Adipocyte (in vitro differentiated cells): ENCODE data around the gene CRTAC1.
"Not testable (repeated sequence)": the region's sequence is repeated elsewhere in the genome, so short reads cannot be mapped to it uniquely, and the experiment has no call there.

Experiments used
- DNase-seq: peaks from one replicate; pipeline ENCODE4 v3.0.0-alpha.2; 2015; ENCODE audit warnings: low read depth
- H3K27me3 ChIP-seq: replicated peaks from 2 replicates; pipeline ENCODE4 v1.7.0; 2013; ENCODE audit warnings: mild to moderate bottlenecking, low read length, moderate library complexity; ENCODE audit not compliant: control insufficient read depth, insufficient read depth
- H3K36me3 ChIP-seq: 2 replicates; pipeline ENCODE4 v1.7.0; 2013; ENCODE audit warnings: low read length, mild to moderate bottlenecking, moderate library complexity; ENCODE audit not compliant: control insufficient read depth, insufficient read depth, severe bottlenecking
- H3K4me1 ChIP-seq: 2 replicates; pipeline ENCODE4 v1.7.0; 2013; ENCODE audit warnings: mild to moderate bottlenecking, low read length, moderate library complexity; ENCODE audit not compliant: control insufficient read depth, insufficient read depth
- H3K4me3 ChIP-seq: 2 replicates; pipeline ENCODE4 v1.7.0; 2013; ENCODE audit warnings: mild to moderate bottlenecking, low read length, moderate library complexity
- H3K9ac ChIP-seq: 2 replicates; pipeline ENCODE4 v1.7.0; 2013; ENCODE audit warnings: mild to moderate bottlenecking, low read length, moderate library complexity
- H3K9me3 ChIP-seq: 2 replicates; pipeline ENCODE4 v1.7.0; 2013; ENCODE audit warnings: mild to moderate bottlenecking, low read length, moderate library complexity; ENCODE audit not compliant: control insufficient read depth

Gene CRTAC1

GRCh38 chr10:97849103-97849686 lies 181.2 kb downstream of the CRTAC1 start:
- Histone ChIP-seq H3K9me3 (no peaks in the 10 kb centered on the region), H3K4me1 (no peaks in the 10 kb centered on the region), H3K36me3 (no peaks in the 10 kb centered on the region), H3K9ac (no peak overlapping the region), H3K4me3 (peak overlapping the region; percentile 39), H3K27me3 (peaks cover 38% of the 10 kb centered on the region)
- no peak for DNase-seq

GRCh38 chr10:97844678-97845077 lies 185.7 kb downstream of the CRTAC1 start:
- DNase-seq = no peak
- Histone ChIP-seq H3K4me3 (no peak overlapping the region), H3K9me3 (no peaks in the 10 kb centered on the region), H3K4me1 (peaks cover 19% of the 10 kb centered on the region), H3K36me3 (no peaks in the 10 kb centered on the region), H3K9ac (no peak overlapping the region), H3K27me3 (peaks cover 6% of the 10 kb centered on the region)

GRCh38 chr10:97843972-97844371 lies 186.4 kb downstream of the CRTAC1 start:
- H3K4me1 ChIP-seq = peaks cover 19% of the 10 kb centered on the region
- not testable (repeated sequence) for H3K36me3 ChIP-seq, H3K9ac ChIP-seq

GRCh38 chr10:97843281-97843671 lies 187.1 kb downstream of the CRTAC1 start:
- Histone ChIP-seq H3K36me3 (no peaks in the 10 kb centered on the region), H3K4me3 (no peak overlapping the region)
- DNase-seq = no peak

More at GRCh38 chr10:97843972-97844371, 186.4 kb downstream of the CRTAC1 start:
- H3K9me3 ChIP-seq, DNase-seq, H3K27me3 ChIP-seq, H3K4me3 ChIP-seq: not testable (repeated sequence)

GRCh38 chr10:97842656-97843280 lies 187.7 kb downstream of the CRTAC1 start:
- DNase-seq = no peak
- Histone ChIP-seq H3K9ac (no peak overlapping the region), H3K27me3 (peaks cover 6% of the 10 kb centered on the region), H3K36me3 (no peaks in the 10 kb centered on the region), H3K9me3 (no peaks in the 10 kb centered on the region), H3K4me3 (no peak overlapping the region), H3K4me1 (peaks cover 19% of the 10 kb centered on the region)

More at GRCh38 chr10:97843281-97843671, 187.1 kb downstream of the CRTAC1 start:
- H3K27me3 ChIP-seq = peaks cover 6% of the 10 kb centered on the region
- H3K4me1 ChIP-seq = peaks cover 19% of the 10 kb centered on the region
- H3K9me3 ChIP-seq = no peaks in the 10 kb centered on the region
- H3K9ac ChIP-seq = no peak overlapping the region

- H3K9me3 ChIP-seq, H3K9ac ChIP-seq, DNase-seq, H3K4me3 ChIP-seq, H3K27me3 ChIP-seq, H3K36me3 ChIP-seq: not testable (repeated sequence)
- peaks cover 19% of the 10 kb centered on the region for H3K4me1 ChIP-seq
Observed at GRCh38 chr10:97842114-97842513, 188.3 kb downstream of the CRTAC1 start.

GRCh38 chr10:97841166-97841565 lies 189.3 kb downstream of the CRTAC1 start:
- peaks cover 19% of the 10 kb centered on the region for H3K4me1 ChIP-seq
- not testable (repeated sequence) for H3K9ac ChIP-seq, H3K27me3 ChIP-seq, H3K4me3 ChIP-seq, H3K36me3 ChIP-seq, DNase-seq, H3K9me3 ChIP-seq

- peaks cover 17% of the 10 kb centered on the region for H3K4me1 ChIP-seq
- H3K36me3 ChIP-seq = no peaks in the 10 kb centered on the region
- no peak for DNase-seq
- H3K27me3 ChIP-seq = peaks cover 11% of the 10 kb centered on the region
- H3K9me3 ChIP-seq = peaks cover 8% of the 10 kb centered on the region
- no peak overlapping the region for H3K4me3 ChIP-seq
- no peak overlapping the region for H3K9ac ChIP-seq
Observed at GRCh38 chr10:97838091-97838490, 192.3 kb downstream of the CRTAC1 start.

GRCh38 chr10:97836446-97836845 lies 194.0 kb downstream of the CRTAC1 start:
- Histone ChIP-seq H3K4me3 (no peak overlapping the region), H3K4me1 (peaks cover 12% of the 10 kb centered on the region), H3K9ac (no peak overlapping the region), H3K9me3 (peaks cover 8% of the 10 kb centered on the region), H3K27me3 (peaks cover 27% of the 10 kb centered on the region), H3K36me3 (no peaks in the 10 kb centered on the region)
- DNase-seq = no peak

GRCh38 chr10:97831259-97831658 lies 199.2 kb downstream of the CRTAC1 start:
- Histone ChIP-seq H3K4me3 (no peak overlapping the region), H3K4me1 (peaks cover 10% of the 10 kb centered on the region), H3K36me3 (no peaks in the 10 kb centered on the region), H3K27me3 (peaks cover 47% of the 10 kb centered on the region), H3K9me3 (peaks cover 8% of the 10 kb centered on the region), H3K9ac (no peak overlapping the region)
- no peak for DNase-seq

GRCh38 chr10:97830064-97830463 lies 200.4 kb downstream of the CRTAC1 start:
- Histone ChIP-seq H3K9me3 (peaks cover under 1% of the 10 kb centered on the region), H3K4me1 (peaks cover 18% of the 10 kb centered on the region), H3K36me3 (no peaks in the 10 kb centered on the region), H3K27me3 (peaks cover 47% of the 10 kb centered on the region), H3K9ac (no peak overlapping the region), H3K4me3 (no peak overlapping the region)
- no peak for DNase-seq

- Histone ChIP-seq H3K9me3 (no peaks in the 10 kb centered on the region), H3K27me3 (peaks cover 38% of the 10 kb centered on the region), H3K4me1 (peaks cover 19% of the 10 kb centered on the region), H3K36me3 (no peaks in the 10 kb centered on the region), H3K4me3 (no peak overlapping the region), H3K9ac (no peak overlapping the region)
- DNase-seq = no peak
Observed at GRCh38 chr10:97828721-97829120, 201.7 kb downstream of the CRTAC1 start.
